ENCODE measurements around the gene GNPDA1.

GNPDA1 gene

GRCh38 chr5:141954194-141954593, 58.6 kb downstream of the GNPDA1 start:
- TF ChIP-seq, protein P1, sequence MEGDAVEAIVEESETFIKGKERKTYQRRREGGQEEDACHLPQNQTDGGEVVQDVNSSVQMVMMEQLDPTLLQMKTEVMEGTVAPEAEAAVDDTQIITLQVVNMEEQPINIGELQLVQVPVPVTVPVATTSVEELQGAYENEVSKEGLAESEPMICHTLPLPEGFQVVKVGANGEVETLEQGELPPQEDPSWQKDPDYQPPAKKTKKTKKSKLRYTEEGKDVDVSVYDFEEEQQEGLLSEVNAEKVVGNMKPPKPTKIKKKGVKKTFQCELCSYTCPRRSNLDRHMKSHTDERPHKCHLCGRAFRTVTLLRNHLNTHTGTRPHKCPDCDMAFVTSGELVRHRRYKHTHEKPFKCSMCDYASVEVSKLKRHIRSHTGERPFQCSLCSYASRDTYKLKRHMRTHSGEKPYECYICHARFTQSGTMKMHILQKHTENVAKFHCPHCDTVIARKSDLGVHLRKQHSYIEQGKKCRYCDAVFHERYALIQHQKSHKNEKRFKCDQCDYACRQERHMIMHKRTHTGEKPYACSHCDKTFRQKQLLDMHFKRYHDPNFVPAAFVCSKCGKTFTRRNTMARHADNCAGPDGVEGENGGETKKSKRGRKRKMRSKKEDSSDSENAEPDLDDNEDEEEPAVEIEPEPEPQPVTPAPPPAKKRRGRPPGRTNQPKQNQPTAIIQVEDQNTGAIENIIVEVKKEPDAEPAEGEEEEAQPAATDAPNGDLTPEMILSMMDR (IDR thresholded peaks at IDR 0.05; ENCODE audit: low read length, missing control alignments): no peak
- H3K4me3 ChIP-seq (replicated peaks; ENCODE audit: low read depth, low read length): no peak overlapping the region
- DNase-seq (ENCODE audit: low read depth): no peak

DNA sequence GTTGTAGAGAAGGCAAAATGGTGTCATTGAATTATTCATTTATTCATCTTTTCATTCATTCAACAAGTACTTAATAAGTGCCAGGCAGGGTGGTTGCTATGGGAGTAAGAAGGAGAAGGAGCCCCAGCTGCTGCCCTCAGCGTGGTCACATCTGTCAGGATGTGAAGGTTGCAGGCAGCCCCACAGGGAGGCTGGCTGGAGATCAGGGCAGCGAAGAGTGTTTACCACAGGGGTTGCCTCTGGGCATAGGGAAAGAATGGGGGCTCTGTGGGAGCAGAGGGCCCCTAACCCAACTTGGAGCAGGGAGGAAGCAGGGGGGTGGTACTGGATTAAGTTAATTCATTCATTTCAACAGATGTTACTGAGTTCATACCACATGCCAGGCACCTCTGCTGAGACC, 60.8 kb downstream of the GNPDA1 start:
- no peak for DNase-seq (ENCODE audit: low read depth)
- TF ChIP-seq, protein P1 (IDR thresholded peaks at IDR 0.05; ENCODE audit: low read length, missing control alignments): no peak
- H3K4me3 ChIP-seq (replicated peaks; ENCODE audit: low read depth, low read length): no peak overlapping the region

GRCh38 chr5:141951332-141951781, 61.5 kb downstream of the GNPDA1 start:
- H3K4me3 ChIP-seq (replicated peaks; ENCODE audit: low read depth, low read length): no peak overlapping the region
- TF ChIP-seq, protein P1 (IDR thresholded peaks at IDR 0.05; ENCODE audit: low read length, missing control alignments): peak; percentile 49
- DNase-seq (ENCODE audit: low read depth): no peak

Data from fibroblast of pulmonary artery (primary cell).